SU-DHL-6 (cell line): ENCODE measurements around the gene PRL.

Experiments used
- EZH2phosphoT487 ChIP-seq: fragments of 200-600 bp; sonication (generic), shearing (Covaris generic); conservative IDR thresholded peaks from 2 replicates; pipeline ENCODE4 v1.6.1; 2018; ENCODE audit warnings: mild to moderate bottlenecking, antibody characterized with exemption, low read length, moderate library complexity, mixed read lengths
- TF ChIP-seq, protein P1 (sequence below): fragments of 200-600 bp; sonication (generic); IDR thresholded peaks from one replicate; pipeline ENCODE4 v1.5.1; 2017; ENCODE audit warnings: antibody characterized with exemption, mild to moderate bottlenecking, low read length, moderate library complexity; ENCODE audit not compliant: insufficient read depth, poor library complexity, severe bottlenecking

- TF ChIP-seq, protein P1, sequence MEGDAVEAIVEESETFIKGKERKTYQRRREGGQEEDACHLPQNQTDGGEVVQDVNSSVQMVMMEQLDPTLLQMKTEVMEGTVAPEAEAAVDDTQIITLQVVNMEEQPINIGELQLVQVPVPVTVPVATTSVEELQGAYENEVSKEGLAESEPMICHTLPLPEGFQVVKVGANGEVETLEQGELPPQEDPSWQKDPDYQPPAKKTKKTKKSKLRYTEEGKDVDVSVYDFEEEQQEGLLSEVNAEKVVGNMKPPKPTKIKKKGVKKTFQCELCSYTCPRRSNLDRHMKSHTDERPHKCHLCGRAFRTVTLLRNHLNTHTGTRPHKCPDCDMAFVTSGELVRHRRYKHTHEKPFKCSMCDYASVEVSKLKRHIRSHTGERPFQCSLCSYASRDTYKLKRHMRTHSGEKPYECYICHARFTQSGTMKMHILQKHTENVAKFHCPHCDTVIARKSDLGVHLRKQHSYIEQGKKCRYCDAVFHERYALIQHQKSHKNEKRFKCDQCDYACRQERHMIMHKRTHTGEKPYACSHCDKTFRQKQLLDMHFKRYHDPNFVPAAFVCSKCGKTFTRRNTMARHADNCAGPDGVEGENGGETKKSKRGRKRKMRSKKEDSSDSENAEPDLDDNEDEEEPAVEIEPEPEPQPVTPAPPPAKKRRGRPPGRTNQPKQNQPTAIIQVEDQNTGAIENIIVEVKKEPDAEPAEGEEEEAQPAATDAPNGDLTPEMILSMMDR: no peak
- no peak for TF ChIP-seq EZH2phosphoT487
These were observed 48.8 kb downstream of the PRL start for GRCh38 chr6:22247916-22248482.
